ENCODE measurements around the gene LEAP2. TPM values are rescaled to one million over a fixed set of nuclear protein-coding genes. Genes with fewer than 3 reads are reported as not detected.

LEAP2 gene
- total and polyA plus RNA-seq, 10 of the 15 experiments (the other 5 are each of a cell fraction or from before 2014, with no cell fraction given) = 1.9 to 8.8 (median 2.3) TPM

DNA sequence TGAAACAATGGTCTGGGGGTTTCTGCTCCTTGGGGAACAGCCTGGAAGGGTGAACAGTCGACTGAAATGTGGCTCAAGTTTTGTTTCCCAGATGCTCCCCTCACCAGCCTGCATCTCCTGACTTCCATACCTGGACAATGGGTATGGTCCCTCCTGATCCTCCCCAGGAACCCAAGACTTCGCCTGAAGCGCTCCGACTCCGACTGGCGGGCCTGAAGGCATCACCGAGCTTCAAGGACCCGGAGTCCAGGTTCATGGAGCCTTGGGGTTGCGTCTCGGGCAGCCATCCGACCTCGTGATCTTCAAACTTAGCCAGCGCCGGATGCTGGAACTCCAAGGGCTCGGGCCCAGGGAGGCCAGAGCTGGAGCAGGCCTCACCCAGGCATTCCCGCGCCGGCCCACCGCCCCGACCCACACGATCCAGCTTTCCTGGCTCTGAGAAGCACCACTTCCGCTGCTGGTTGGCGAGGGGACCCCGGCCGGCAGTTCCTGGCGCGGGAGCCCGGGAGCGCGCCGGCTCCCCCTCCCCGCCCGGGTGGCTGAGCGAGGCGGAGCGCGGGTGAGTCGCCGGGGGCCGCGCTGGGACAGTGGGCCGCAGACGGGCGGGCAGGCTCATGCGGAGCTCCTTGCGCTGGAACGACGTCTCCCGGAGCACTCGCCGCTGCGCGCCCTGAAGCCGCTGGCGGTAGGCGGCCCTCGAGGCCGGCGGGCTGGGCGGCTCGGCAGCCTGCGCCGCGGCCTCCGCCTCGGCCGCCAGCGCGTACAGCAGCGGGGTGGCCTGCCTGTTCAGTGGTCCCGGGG lies 48.2 kb upstream of the LEAP2 start (continued):
- TF ChIP-seq, protein P1, sequence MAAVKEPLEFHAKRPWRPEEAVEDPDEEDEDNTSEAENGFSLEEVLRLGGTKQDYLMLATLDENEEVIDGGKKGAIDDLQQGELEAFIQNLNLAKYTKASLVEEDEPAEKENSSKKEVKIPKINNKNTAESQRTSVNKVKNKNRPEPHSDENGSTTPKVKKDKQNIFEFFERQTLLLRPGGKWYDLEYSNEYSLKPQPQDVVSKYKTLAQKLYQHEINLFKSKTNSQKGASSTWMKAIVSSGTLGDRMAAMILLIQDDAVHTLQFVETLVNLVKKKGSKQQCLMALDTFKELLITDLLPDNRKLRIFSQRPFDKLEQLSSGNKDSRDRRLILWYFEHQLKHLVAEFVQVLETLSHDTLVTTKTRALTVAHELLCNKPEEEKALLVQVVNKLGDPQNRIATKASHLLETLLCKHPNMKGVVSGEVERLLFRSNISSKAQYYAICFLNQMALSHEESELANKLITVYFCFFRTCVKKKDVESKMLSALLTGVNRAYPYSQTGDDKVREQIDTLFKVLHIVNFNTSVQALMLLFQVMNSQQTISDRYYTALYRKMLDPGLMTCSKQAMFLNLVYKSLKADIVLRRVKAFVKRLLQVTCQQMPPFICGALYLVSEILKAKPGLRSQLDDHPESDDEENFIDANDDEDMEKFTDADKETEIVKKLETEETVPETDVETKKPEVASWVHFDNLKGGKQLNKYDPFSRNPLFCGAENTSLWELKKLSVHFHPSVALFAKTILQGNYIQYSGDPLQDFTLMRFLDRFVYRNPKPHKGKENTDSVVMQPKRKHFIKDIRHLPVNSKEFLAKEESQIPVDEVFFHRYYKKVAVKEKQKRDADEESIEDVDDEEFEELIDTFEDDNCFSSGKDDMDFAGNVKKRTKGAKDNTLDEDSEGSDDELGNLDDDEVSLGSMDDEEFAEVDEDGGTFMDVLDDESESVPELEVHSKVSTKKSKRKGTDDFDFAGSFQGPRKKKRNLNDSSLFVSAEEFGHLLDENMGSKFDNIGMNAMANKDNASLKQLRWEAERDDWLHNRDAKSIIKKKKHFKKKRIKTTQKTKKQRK (IDR thresholded peaks at IDR 0.05; ENCODE audit: low read depth, low read length) = no peak
- TF ChIP-seq, protein P2, sequence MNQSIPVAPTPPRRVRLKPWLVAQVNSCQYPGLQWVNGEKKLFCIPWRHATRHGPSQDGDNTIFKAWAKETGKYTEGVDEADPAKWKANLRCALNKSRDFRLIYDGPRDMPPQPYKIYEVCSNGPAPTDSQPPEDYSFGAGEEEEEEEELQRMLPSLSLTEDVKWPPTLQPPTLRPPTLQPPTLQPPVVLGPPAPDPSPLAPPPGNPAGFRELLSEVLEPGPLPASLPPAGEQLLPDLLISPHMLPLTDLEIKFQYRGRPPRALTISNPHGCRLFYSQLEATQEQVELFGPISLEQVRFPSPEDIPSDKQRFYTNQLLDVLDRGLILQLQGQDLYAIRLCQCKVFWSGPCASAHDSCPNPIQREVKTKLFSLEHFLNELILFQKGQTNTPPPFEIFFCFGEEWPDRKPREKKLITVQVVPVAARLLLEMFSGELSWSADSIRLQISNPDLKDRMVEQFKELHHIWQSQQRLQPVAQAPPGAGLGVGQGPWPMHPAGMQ (IDR thresholded peaks at IDR 0.05; ENCODE audit: borderline replicate concordance) = no peak
- TF ChIP-seq KAT2A (conservative IDR thresholded peaks at IDR 0.05; ENCODE audit: control insufficient read depth, low read depth, low read length) (no peak), NFYB (IDR thresholded peaks at IDR 0.05; ENCODE audit: insufficient read depth, low read depth, low read length) (no peak), HDGF (IDR thresholded peaks at IDR 0.05) (no peak), NRF1 (conservative IDR thresholded peaks at IDR 0.05; ENCODE audit: low read depth, low read length) (no peak), ZNF24 (IDR thresholded peaks at IDR 0.05) (no peak), RFX5 (IDR thresholded peaks at IDR 0.05; ENCODE audit: low read depth, low read length) (no peak), SMC3 (IDR thresholded peaks at IDR 0.05; ENCODE audit: borderline replicate concordance, low read length) (no peak), POLR2A (IDR thresholded peaks at IDR 0.05; ENCODE audit: low read depth, low read length) (no peak)
- TF ChIP-seq, protein P3, sequence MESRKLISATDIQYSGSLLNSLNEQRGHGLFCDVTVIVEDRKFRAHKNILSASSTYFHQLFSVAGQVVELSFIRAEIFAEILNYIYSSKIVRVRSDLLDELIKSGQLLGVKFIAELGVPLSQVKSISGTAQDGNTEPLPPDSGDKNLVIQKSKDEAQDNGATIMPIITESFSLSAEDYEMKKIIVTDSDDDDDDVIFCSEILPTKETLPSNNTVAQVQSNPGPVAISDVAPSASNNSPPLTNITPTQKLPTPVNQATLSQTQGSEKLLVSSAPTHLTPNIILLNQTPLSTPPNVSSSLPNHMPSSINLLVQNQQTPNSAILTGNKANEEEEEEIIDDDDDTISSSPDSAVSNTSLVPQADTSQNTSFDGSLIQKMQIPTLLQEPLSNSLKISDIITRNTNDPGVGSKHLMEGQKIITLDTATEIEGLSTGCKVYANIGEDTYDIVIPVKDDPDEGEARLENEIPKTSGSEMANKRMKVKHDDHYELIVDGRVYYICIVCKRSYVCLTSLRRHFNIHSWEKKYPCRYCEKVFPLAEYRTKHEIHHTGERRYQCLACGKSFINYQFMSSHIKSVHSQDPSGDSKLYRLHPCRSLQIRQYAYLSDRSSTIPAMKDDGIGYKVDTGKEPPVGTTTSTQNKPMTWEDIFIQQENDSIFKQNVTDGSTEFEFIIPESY (IDR thresholded peaks at IDR 0.05) = no peak
- TF ChIP-seq, protein P4, sequence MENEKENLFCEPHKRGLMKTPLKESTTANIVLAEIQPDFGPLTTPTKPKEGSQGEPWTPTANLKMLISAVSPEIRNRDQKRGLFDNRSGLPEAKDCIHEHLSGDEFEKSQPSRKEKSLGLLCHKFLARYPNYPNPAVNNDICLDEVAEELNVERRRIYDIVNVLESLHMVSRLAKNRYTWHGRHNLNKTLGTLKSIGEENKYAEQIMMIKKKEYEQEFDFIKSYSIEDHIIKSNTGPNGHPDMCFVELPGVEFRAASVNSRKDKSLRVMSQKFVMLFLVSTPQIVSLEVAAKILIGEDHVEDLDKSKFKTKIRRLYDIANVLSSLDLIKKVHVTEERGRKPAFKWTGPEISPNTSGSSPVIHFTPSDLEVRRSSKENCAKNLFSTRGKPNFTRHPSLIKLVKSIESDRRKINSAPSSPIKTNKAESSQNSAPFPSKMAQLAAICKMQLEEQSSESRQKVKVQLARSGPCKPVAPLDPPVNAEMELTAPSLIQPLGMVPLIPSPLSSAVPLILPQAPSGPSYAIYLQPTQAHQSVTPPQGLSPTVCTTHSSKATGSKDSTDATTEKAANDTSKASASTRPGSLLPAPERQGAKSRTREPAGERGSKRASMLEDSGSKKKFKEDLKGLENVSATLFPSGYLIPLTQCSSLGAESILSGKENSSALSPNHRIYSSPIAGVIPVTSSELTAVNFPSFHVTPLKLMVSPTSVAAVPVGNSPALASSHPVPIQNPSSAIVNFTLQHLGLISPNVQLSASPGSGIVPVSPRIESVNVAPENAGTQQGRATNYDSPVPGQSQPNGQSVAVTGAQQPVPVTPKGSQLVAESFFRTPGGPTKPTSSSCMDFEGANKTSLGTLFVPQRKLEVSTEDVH (IDR thresholded peaks at IDR 0.05; ENCODE audit: low read depth, partially characterized antibody) = no peak
- TF ChIP-seq, protein P5, sequence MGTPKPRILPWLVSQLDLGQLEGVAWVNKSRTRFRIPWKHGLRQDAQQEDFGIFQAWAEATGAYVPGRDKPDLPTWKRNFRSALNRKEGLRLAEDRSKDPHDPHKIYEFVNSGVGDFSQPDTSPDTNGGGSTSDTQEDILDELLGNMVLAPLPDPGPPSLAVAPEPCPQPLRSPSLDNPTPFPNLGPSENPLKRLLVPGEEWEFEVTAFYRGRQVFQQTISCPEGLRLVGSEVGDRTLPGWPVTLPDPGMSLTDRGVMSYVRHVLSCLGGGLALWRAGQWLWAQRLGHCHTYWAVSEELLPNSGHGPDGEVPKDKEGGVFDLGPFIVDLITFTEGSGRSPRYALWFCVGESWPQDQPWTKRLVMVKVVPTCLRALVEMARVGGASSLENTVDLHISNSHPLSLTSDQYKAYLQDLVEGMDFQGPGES (IDR thresholded peaks at IDR 0.05) = no peak
- TF ChIP-seq, protein P6, sequence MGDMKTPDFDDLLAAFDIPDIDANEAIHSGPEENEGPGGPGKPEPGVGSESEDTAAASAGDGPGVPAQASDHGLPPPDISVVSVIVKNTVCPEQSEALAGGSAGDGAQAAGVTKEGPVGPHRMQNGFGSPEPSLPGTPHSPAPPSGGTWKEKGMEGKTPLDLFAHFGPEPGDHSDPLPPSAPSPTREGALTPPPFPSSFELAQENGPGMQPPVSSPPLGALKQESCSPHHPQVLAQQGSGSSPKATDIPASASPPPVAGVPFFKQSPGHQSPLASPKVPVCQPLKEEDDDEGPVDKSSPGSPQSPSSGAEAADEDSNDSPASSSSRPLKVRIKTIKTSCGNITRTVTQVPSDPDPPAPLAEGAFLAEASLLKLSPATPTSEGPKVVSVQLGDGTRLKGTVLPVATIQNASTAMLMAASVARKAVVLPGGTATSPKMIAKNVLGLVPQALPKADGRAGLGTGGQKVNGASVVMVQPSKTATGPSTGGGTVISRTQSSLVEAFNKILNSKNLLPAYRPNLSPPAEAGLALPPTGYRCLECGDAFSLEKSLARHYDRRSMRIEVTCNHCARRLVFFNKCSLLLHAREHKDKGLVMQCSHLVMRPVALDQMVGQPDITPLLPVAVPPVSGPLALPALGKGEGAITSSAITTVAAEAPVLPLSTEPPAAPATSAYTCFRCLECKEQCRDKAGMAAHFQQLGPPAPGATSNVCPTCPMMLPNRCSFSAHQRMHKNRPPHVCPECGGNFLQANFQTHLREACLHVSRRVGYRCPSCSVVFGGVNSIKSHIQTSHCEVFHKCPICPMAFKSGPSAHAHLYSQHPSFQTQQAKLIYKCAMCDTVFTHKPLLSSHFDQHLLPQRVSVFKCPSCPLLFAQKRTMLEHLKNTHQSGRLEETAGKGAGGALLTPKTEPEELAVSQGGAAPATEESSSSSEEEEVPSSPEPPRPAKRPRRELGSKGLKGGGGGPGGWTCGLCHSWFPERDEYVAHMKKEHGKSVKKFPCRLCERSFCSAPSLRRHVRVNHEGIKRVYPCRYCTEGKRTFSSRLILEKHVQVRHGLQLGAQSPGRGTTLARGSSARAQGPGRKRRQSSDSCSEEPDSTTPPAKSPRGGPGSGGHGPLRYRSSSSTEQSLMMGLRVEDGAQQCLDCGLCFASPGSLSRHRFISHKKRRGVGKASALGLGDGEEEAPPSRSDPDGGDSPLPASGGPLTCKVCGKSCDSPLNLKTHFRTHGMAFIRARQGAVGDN (IDR thresholded peaks at IDR 0.05) = peak; percentile 51; the same call in 1 of the 2 replicates

Measured in GM12878 (cell line).